Measurements from ENCODE around the gene DDOST.
A peak's percentile ranks its signal among the peaks of the same experiment; 100 is the strongest.

Gene DDOST

DNA sequence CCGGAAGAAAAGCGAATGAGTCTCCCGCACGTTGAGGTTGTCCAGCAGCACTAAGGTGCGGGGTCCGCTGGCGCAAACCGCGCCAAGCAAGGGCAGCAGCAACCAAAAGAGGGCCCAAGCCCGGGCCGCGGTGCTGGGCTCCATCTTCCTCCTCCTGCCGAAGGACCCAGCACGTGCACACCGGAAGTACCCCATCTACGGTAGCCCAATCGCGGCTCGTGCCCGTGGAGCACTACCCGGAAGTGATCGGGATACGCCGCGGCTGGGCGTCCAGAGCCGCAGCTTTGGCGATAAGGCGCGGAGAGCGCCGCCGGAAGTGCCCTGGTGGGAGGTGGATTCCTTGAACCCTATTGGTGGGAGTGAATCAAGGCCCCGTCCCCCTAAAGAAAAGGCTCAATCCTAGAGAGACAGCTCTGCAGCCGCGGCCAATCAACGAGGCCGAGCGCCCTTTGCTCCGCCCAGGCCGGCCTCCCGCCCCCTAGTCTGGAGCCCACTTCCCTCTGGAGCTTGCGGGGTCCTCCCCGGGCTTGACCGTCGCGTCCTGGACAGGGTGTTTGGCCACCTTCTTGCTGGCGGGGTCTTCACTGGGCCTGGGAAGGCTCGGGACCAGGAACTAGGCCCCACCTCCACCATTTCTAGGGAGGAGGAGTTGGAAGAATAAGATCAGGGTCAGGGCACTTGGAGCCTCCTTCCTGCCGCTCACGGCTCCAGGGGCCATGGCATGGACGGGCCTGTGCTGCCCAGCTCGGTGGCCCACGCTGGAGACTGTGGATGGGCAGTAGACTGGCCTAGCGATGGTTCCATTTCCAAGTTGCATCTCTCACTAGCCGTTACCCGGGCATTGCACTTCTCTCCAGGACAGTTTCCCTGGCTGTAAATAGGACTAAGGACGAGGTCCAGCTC is at the start of gene DDOST:
Gene DDOST (minus strand): TSS at position 163 of the 903 bp plus-strand sequence. CDS start 19 bp downstream, at position 144.
- DNase-seq (ENCODE audit: low read depth), result peak; percentile 96
- peak within 1 kb of the TSS; percentile 94 for H3K4me3 ChIP-seq (ENCODE audit: control insufficient read depth, low read depth, low read length)
- TF ChIP-seq, protein P1, sequence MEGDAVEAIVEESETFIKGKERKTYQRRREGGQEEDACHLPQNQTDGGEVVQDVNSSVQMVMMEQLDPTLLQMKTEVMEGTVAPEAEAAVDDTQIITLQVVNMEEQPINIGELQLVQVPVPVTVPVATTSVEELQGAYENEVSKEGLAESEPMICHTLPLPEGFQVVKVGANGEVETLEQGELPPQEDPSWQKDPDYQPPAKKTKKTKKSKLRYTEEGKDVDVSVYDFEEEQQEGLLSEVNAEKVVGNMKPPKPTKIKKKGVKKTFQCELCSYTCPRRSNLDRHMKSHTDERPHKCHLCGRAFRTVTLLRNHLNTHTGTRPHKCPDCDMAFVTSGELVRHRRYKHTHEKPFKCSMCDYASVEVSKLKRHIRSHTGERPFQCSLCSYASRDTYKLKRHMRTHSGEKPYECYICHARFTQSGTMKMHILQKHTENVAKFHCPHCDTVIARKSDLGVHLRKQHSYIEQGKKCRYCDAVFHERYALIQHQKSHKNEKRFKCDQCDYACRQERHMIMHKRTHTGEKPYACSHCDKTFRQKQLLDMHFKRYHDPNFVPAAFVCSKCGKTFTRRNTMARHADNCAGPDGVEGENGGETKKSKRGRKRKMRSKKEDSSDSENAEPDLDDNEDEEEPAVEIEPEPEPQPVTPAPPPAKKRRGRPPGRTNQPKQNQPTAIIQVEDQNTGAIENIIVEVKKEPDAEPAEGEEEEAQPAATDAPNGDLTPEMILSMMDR (conservative IDR thresholded peaks at IDR 0.05; ENCODE audit: control insufficient read depth, insufficient read depth, low read depth, low read length), result peak; percentile 47

DNA sequence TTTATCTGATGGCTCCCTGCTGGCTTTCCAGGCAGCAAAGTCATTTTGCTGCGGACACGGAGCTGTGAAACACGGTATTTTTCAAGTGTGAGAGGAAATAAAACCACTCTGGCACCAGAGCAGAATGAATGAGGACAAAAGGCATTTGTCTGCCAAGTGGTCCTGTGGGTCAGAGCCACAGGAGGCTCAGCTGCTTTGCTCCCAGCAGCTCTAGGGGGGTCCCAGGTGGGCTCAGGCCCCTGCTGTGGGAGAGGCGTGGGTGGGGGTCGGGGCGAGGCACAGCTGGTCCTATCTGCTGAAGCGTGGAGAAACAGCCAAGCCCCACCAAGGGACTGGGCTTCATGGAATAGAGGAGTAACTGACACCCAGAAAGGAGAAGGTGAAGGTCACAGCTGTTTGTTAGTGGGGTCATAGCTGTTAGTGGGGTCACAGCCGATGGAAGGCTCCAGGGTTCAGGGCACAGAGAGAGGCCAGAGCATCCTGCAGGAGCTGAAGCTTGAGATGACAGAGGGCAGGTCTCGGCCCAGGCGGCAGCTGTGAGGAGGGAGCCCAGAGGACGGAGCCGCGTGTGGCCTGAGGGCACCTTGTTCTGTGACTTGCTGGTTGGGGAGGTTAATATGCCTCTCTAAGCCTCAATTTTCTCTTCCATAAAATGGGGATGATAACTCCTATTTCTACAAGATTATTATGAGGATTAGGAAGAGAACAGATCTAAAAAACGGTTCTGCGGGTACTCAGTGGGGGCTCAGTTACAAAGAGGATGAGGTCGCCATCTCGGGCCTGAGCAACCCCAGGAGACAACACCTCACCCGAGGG is 49.5 kb upstream of the DDOST start:
- no peak overlapping the region for H3K4me3 ChIP-seq (ENCODE audit: control insufficient read depth, low read depth, low read length)
- no peak for DNase-seq (ENCODE audit: low read depth)
- TF ChIP-seq, protein P1 (conservative IDR thresholded peaks at IDR 0.05; ENCODE audit: control insufficient read depth, insufficient read depth, low read depth, low read length), result no peak

DNA sequence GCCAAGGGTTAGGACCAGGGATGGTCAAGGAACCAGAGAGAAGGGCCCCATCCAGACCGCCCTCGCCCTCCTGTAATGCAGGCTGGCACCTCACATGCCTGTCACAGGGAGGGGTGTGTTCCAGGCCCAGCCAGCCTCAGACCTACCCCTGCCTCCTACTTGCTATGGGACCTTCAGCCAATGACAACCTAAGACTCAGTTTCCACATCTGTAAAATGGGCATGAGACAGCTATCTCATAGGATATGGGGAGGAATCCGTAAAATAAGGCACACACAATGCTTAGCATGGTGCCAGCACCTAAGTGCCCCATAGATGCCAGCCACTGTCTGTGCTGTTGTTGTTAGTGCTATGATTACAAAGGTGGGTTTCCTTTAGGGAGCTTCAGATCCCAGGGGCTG is 48.7 kb upstream of the DDOST start:
- H3K4me3 ChIP-seq (ENCODE audit: control insufficient read depth, low read depth, low read length), result no peak overlapping the region
- TF ChIP-seq, protein P1 (conservative IDR thresholded peaks at IDR 0.05; ENCODE audit: control insufficient read depth, insufficient read depth, low read depth, low read length), result no peak
- no peak for DNase-seq (ENCODE audit: low read depth)

DNA sequence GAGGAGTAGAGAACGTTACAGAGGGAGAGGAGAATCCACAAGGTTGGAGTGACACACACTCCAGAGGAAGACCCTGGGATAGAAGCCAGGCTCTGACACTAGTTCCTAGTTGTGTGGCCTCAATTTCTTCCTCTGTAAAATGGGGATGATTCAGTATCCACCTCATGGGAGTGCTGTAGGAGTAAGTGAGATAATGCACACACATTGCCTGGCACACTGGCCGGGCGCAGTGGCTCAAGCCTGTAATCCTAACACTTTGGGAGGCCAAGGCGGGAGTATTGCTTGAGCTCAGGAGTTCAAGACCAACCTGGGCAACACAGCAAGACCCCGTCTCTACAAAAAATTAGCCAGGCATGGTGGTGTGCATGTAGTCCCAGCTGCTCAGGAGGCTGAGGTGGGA is 47.7 kb upstream of the DDOST start:
- TF ChIP-seq, protein P1 (conservative IDR thresholded peaks at IDR 0.05; ENCODE audit: control insufficient read depth, insufficient read depth, low read depth, low read length), result no peak
- H3K4me3 ChIP-seq (ENCODE audit: control insufficient read depth, low read depth, low read length), result no peak overlapping the region
- no peak for DNase-seq (ENCODE audit: low read depth)

DNA sequence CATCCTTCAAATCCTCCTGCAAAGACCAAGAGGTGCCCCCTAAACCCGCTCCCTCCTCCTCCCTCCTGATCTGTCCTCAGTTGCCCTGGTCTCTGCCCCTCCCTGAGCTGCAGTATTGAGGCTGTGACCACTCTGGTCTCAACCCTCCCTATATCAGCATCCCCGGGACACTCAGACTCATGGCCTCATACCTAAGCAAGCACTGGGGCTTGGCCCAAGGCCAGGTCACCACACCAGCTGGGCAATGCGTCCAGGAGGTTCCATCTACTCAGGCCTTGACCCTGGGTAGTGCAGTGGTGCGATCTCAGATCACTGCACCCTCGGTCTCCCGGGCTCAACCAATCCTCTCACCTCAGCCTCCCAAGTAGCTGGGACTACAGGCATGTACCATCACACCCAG is 46.9 kb upstream of the DDOST start:
- no peak overlapping the region for H3K4me3 ChIP-seq (ENCODE audit: control insufficient read depth, low read depth, low read length)
- DNase-seq (ENCODE audit: low read depth), result no peak
- TF ChIP-seq, protein P1 (conservative IDR thresholded peaks at IDR 0.05; ENCODE audit: control insufficient read depth, insufficient read depth, low read depth, low read length), result no peak

DNA sequence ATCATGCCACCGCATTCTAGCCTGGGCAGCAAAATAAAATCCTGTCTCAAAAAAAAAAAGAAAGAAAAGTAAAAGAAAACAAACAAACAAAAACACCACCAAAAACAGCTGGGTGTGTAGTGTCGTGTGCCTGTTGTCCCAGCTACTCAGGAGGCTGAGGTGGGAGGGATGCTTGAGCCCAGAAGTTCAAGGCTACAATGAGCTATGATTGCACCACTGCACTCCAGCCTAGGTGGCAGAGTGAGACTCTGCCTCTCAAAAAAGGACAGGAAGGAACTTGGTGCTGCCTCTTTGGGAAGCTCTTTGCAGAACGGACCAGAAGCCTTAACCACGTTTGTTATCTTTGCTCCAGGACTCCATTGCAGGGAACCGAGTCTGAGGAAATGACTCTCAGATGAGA is 45.7 kb upstream of the DDOST start:
- no peak overlapping the region for H3K4me3 ChIP-seq (ENCODE audit: control insufficient read depth, low read depth, low read length)
- DNase-seq (ENCODE audit: low read depth), result no peak
- TF ChIP-seq, protein P1 (conservative IDR thresholded peaks at IDR 0.05; ENCODE audit: control insufficient read depth, insufficient read depth, low read depth, low read length), result no peak

All from fibroblast of mammary gland (primary cell).